Neural cell (in vitro differentiated cells): ENCODE results near the gene FGFBP3.

Experiments
- CTCF ChIP-seq: fragments of 450-650 bp; IDR thresholded peaks from 2 replicates; pipeline ENCODE4 v1.5.1; 2014; ENCODE audit warnings: antibody characterized with exemption, mild to moderate bottlenecking, moderate library complexity; ENCODE audit not compliant: poor library complexity, severe bottlenecking
- EZH2 ChIP-seq: fragments of 200-600, 300-800 bp; shearing (Covaris generic), sonication (generic); IDR thresholded peaks from 2 replicates; pipeline ENCODE4 v1.6.1; 2014; ENCODE audit warnings: antibody characterized with exemption, low read length, borderline replicate concordance, mild to moderate bottlenecking; ENCODE audit not compliant: insufficient read depth, poor library complexity, severe bottlenecking
- RAD21 ChIP-seq: fragments of 450-650 bp; conservative IDR thresholded peaks from 2 replicates; pipeline ENCODE4 v1.6.1; 2014; ENCODE audit warnings: antibody characterized with exemption, mild to moderate bottlenecking, moderate library complexity
- REST ChIP-seq: IDR thresholded peaks from 2 replicates; pipeline ENCODE4 v1.6.1; 2012; ENCODE audit warnings: borderline replicate concordance
- TAF1 ChIP-seq: IDR thresholded peaks from 2 replicates; pipeline ENCODE4 v1.6.1; 2012; ENCODE audit warnings: low read depth

GRCh38 chr10:91907033-91907594 lies 2.2 kb downstream of the FGFBP3 start:
- no peak for TF ChIP-seq RAD21
- no peak for TF ChIP-seq CTCF
- no peak for TF ChIP-seq TAF1
- no peak for TF ChIP-seq EZH2
- no peak for TF ChIP-seq REST
